Measurements from ENCODE around the gene WAPL.

DNA sequence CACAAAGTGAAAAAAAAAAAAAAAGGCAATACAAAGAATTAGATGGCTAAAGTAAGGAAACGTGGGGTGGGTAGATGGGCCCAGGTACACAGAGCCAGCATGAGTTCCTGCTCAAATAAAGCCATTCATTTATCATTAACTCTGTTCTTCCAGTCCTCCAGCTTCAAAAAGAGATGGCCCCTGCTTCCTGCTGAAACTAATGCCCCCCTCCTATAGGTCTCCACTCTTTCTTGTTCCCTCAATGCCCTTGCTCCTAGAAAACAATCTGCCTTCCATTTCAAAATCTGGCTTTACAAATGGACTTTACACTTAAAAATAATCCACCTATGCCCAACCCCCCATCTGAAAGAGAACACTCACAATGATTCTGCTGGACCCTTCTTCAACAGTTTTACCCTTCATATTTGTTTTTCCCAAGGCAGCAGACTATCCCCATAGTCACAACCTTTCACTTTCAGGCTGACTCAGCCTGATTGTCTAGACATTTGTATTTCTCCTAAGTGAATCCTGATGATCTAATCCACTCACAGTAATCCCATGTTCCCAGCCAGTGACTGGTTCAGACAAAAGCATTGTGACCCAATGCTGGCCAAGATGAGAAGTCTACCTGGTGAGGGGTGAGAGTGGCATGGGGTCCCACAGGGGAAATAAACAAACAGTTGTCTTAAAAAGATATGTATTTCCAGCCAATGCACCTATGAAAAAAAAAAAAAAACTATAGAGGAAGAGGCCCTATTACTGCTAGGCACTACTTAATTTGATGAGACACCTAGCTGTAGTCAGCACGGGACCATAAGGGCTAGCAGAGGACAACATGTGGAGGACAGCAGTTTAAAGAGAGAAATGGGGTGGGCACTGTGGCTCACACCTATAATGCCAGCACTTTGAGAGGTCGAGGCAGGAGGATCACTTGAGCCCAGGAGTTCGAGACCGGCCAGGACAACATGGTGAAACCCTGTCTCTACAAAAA lies 80.4 kb downstream of the WAPL start:
- TF ChIP-seq, protein P1, sequence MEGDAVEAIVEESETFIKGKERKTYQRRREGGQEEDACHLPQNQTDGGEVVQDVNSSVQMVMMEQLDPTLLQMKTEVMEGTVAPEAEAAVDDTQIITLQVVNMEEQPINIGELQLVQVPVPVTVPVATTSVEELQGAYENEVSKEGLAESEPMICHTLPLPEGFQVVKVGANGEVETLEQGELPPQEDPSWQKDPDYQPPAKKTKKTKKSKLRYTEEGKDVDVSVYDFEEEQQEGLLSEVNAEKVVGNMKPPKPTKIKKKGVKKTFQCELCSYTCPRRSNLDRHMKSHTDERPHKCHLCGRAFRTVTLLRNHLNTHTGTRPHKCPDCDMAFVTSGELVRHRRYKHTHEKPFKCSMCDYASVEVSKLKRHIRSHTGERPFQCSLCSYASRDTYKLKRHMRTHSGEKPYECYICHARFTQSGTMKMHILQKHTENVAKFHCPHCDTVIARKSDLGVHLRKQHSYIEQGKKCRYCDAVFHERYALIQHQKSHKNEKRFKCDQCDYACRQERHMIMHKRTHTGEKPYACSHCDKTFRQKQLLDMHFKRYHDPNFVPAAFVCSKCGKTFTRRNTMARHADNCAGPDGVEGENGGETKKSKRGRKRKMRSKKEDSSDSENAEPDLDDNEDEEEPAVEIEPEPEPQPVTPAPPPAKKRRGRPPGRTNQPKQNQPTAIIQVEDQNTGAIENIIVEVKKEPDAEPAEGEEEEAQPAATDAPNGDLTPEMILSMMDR (IDR thresholded peaks at IDR 0.05; ENCODE audit: poor library complexity, severe bottlenecking) = no peak
- TF ChIP-seq RAD21 (conservative IDR thresholded peaks at IDR 0.05) (no peak), EZH2 (IDR thresholded peaks at IDR 0.05; ENCODE audit: borderline replicate concordance, insufficient read depth, low read length, poor library complexity, severe bottlenecking) (no peak), EP300 (conservative IDR thresholded peaks at IDR 0.05; ENCODE audit: poor library complexity, severe bottlenecking) (no peak), MXI1 (conservative IDR thresholded peaks at IDR 0.05; ENCODE audit: poor library complexity, severe bottlenecking) (no peak), SMC3 (conservative IDR thresholded peaks at IDR 0.05; ENCODE audit: poor library complexity) (no peak), POLR2AphosphoS5 (IDR thresholded peaks at IDR 0.05) (no peak)

Measured in neural cell (in vitro differentiated cells).